ENCODE data around the gene JADE2.

GRCh38 chr5:134511796-134512660 lies 13.4 kb upstream of the JADE2 start:
- TF ChIP-seq CTCF (IDR thresholded peaks at IDR 0.05 in 2 of 3, conservative IDR thresholded peaks at IDR 0.05 in 1 of 3; ENCODE audit: borderline replicate concordance in 1 of 3, insufficient read depth in 1 of 3, low read depth in 2 of 3, low read length in 2 of 3) (peak in 2 of 3 experiments; percentile 45 to 54; a peak in 4 of 6 replicates), POLR2AphosphoS5 (IDR thresholded peaks at IDR 0.05; ENCODE audit: low read depth, low read length) (peak; percentile 71), YY1 (IDR thresholded peaks at IDR 0.05; ENCODE audit: extremely low read depth, insufficient replicate concordance, low read depth, low read length) (no peak), RAD21 (IDR thresholded peaks at IDR 0.05; ENCODE audit: low read depth) (no peak)
